K562 (cell line): ENCODE results near the gene IL10RB. TPM values are rescaled to one million over a fixed set of nuclear protein-coding genes. Genes with fewer than 3 reads are reported as not detected.
A peak's percentile ranks its signal among the peaks of the same experiment; 100 is the strongest.

Experiments
- ADNP ChIP-seq: fragments of 200-800 bp; sonication (Bioruptor generic); IDR thresholded peaks from 2 replicates; pipeline ENCODE4 v1.6.1; 2016; ENCODE audit warnings: missing genetic modification characterization, missing compliant biosample characterization
- BCL6 ChIP-seq: fragments of 250-450 bp; sonication (Bioruptor Pico); IDR thresholded peaks from 2 replicates; pipeline ENCODE4 v1.4.0; 2020
- BHLHE40 ChIP-seq: IDR thresholded peaks from 2 replicates; pipeline ENCODE4 v1.6.1; 2011; ENCODE audit warnings: low read length, improper control_type of control experiment
- CBX2 ChIP-seq: fragments of 200-600 bp; sonication (generic); IDR thresholded peaks from one replicate; pipeline ENCODE4 v1.6.1; 2012; ENCODE audit warnings: mild to moderate bottlenecking, low read length, inconsistent platforms; ENCODE audit not compliant: insufficient read depth, poor library complexity, severe bottlenecking
- CTCFL ChIP-seq: IDR thresholded peaks from 2 replicates; pipeline ENCODE4 v1.6.1; 2011; ENCODE audit warnings: borderline replicate concordance, low read depth, mild to moderate bottlenecking, moderate library complexity, low read length; ENCODE audit not compliant: insufficient read depth, poor library complexity, severe bottlenecking
- DNMT1 ChIP-seq: fragments of 450-650 bp; IDR thresholded peaks from 2 replicates; pipeline ENCODE4 v1.6.1; 2016; ENCODE audit warnings: antibody characterized with exemption, mild to moderate bottlenecking
- E2F6 ChIP-seq, 2 experiments: IDR thresholded peaks; 2 replicates each; pipeline ENCODE4 v1.6.1; 2011; ENCODE audit warnings: borderline replicate concordance in 1 of 2, control low read depth in 1 of 2, low read depth in 1 of 2, low read length in 1 of 2, mild to moderate bottlenecking in 1 of 2, mixed read lengths in 1 of 2, moderate library complexity in 1 of 2; ENCODE audit not compliant: insufficient read depth in 1 of 2, insufficient read length in 1 of 2, poor library complexity in 1 of 2, severe bottlenecking in 1 of 2; ENCODE audit errors: extremely low read depth in 1 of 2
- ELF2 ChIP-seq: fragments of 250-450 bp; sonication (Bioruptor Pico); IDR thresholded peaks from 2 replicates; pipeline ENCODE4 v1.5.0; 2021; ENCODE audit warnings: mild to moderate bottlenecking
- EZH2 ChIP-seq: IDR thresholded peaks from 2 replicates; pipeline ENCODE4 v1.6.1; 2012; ENCODE audit warnings: low read depth, mild to moderate bottlenecking, inconsistent platforms, low read length, borderline replicate concordance
- KAT7 ChIP-seq: sonication (generic); formaldehyde crosslinking; IDR thresholded peaks from 2 replicates; pipeline ENCODE4 v1.8.0; 2022; ENCODE audit warnings: missing genetic modification reagents, mild to moderate bottlenecking, borderline replicate concordance
- KLF13 ChIP-seq: fragments of 450-650 bp; IDR thresholded peaks from 2 replicates; pipeline ENCODE4 v1.6.1; 2016; ENCODE audit warnings: missing genetic modification characterization, low read depth, mild to moderate bottlenecking, missing compliant biosample characterization, moderate library complexity, borderline replicate concordance
- MED1 ChIP-seq: sonication (generic); formaldehyde crosslinking; IDR thresholded peaks from 2 replicates; pipeline ENCODE4 v1.8.1; 2023; ENCODE audit warnings: missing genetic modification reagents, borderline replicate concordance
- MYBL2 ChIP-seq, 2 experiments: fragments of 450-650 bp in 1 of 2; sonication (generic) in 1 of 2; formaldehyde crosslinking in 1 of 2; IDR thresholded peaks; 2 replicates each; pipeline versions ENCODE4 v1.6.1 to v1.8.1; 2017 to 2022; ENCODE audit warnings: borderline replicate concordance in 1 of 2, inconsistent platforms in 1 of 2, low read depth in 1 of 2, mild to moderate bottlenecking in 1 of 2, missing genetic modification reagents in 1 of 2, moderate library complexity in 1 of 2
- NELFE ChIP-seq: IDR thresholded peaks from 2 replicates; pipeline ENCODE4 v1.6.1; 2011; ENCODE audit warnings: mild to moderate bottlenecking; ENCODE audit not compliant: insufficient read depth, insufficient read length
- NEUROD1 ChIP-seq: fragments of 150-350 bp; IDR thresholded peaks from 2 replicates; pipeline ENCODE4 v1.6.1; 2014; ENCODE audit warnings: borderline replicate concordance, low read length, low read depth; ENCODE audit not compliant: partially characterized antibody
- NFXL1 ChIP-seq: fragments of 450-650 bp; formaldehyde crosslinking; IDR thresholded peaks from 2 replicates; pipeline ENCODE4 v1.4.0; 2021; ENCODE audit warnings: mild to moderate bottlenecking
- POLR2B ChIP-seq: fragments of 450-650 bp; IDR thresholded peaks from 2 replicates; pipeline ENCODE4 v1.6.1; 2018; ENCODE audit warnings: low read depth; ENCODE audit not compliant: partially characterized antibody
- RBM14 ChIP-seq: fragments of 200-400 bp; formaldehyde crosslinking; IDR thresholded peaks from 2 replicates; pipeline ENCODE4 v1.6.1; 2018; ENCODE audit warnings: low read depth, mild to moderate bottlenecking, low read length, moderate library complexity, borderline replicate concordance; ENCODE audit not compliant: insufficient read depth
- SMAD1 ChIP-seq: fragments of 150-350 bp; IDR thresholded peaks from 2 replicates; pipeline ENCODE4 v1.6.1; 2014; ENCODE audit warnings: low read length, low read depth; ENCODE audit not compliant: partially characterized antibody
- SRSF1 ChIP-seq: fragments of 200-400 bp; formaldehyde crosslinking; IDR thresholded peaks from 2 replicates; pipeline ENCODE4 v1.6.1; 2017; ENCODE audit warnings: mild to moderate bottlenecking, low read depth, low read length, moderate library complexity
- TOE1 ChIP-seq, 2 experiments: fragments of 450-650 bp in 1 of 2; sonication (generic) in 1 of 2; formaldehyde crosslinking in 1 of 2; IDR thresholded peaks; 2 replicates each; pipeline versions ENCODE4 v1.7.1 to v1.8.0; 2016 to 2022; ENCODE audit warnings: borderline replicate concordance in 2 of 2, mild to moderate bottlenecking in 2 of 2, antibody characterized with exemption in 1 of 2, inconsistent platforms in 1 of 2, low read depth in 1 of 2, missing genetic modification reagents in 1 of 2, moderate library complexity in 1 of 2
- XRCC5 ChIP-seq: fragments of 200-400 bp; formaldehyde crosslinking; IDR thresholded peaks from 2 replicates; pipeline ENCODE4 v1.6.1; 2017; ENCODE audit warnings: low read depth, mild to moderate bottlenecking, low read length
- ZNF431 ChIP-seq: sonication (generic); formaldehyde crosslinking; IDR thresholded peaks from 2 replicates; pipeline ENCODE4 v1.8.0; 2022; ENCODE audit warnings: mild to moderate bottlenecking, missing genetic modification reagents
- polyA plus RNA-seq, 8 experiments: library from polyadenylated mRNA; depleted of rRNA in 4 of 8; stranded (reverse) in 5 of 8; unstranded in 3 of 8; fragments of >200 nt; fragmentation: Nextera tagmentation in 2 of 8; fragmentation: Illumina TruSeq in 1 of 8; extraction: Ambion mirVana in 2 of 8; extraction: Trizol in 1 of 8; gene quantifications; 2 replicates each; pipeline versions ENCODE4 v1.2.1 to v1.2.3, GENCODE V29; 2011 to 2014; ENCODE audit warnings: inconsistent platforms in 1 of 8, missing spikeins in 1 of 8
- total RNA-seq, 7 experiments: library from RNA; depleted of rRNA in 6 of 7; stranded (reverse); fragments of >200 nt in 6 of 7; fragmentation: Illumina TruSeq in 2 of 7; extraction: Trizol in 2 of 7; gene quantifications; 2 replicates each; pipeline versions ENCODE4 v1.2.1 to v1.2.3, GENCODE V29; 2011 to 2021; ENCODE audit warnings: low replicate concordance in 1 of 7

IL10RB gene
- total and polyA plus RNA-seq, 9 of the 15 experiments (the other 6 are each of a cell fraction or from before 2014, with no cell fraction given), result 10.9 to 33.8 (median 23.0) TPM

DNA sequence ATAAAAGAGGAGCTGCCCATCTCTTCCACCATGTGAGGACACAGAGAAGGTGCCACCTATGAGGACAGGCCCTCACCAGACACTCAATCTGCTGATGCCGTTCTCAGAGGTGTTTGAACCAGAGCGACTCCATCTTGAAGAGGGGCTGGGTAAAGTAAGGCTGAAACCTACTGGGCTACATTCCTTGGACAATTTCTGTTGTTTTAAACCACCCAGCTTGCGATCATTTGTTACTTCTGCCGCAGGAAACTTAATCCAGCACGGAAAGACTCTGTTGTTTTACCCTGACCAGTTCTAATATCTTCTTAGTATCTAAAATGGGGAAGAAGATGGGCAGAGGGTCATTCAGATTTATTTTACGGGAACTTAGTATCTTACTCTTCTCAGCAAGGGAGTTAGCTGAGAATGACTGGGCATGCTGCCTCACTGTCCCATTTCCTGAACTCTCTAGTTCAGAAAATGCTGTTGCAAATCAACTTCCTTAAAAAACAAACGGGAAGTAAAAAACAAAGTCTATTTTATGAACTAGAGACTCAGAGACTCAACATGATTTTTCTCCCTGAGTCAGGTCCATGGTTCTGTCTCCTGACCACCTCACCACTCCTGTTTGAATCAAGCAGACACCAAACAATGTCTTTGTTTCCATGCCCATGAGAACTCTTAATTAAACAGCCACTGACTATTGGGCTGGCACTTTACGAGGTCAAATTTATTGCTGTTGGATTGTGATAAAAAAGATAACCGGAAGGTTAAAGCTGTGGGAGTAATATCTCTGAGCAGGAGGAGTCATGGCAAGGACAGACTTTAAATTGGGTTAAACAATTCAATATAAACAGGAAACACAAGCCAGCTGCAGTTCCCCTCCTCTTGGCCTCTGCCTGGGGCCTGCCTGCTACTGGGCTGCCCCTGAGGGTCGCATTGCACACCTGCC, 34.8 kb downstream of the IL10RB start (continued):
- TF ChIP-seq MYBL2 (IDR thresholded peaks at IDR 0.05; ENCODE audit: low read depth) (no peak), MYBL2 (CRISPR knock-in tag; IDR thresholded peaks at IDR 0.05; ENCODE audit: borderline replicate concordance) (no peak), TOE1 (IDR thresholded peaks at IDR 0.05; ENCODE audit: borderline replicate concordance) (no peak), TOE1 (CRISPR knock-in tag; IDR thresholded peaks at IDR 0.05; ENCODE audit: borderline replicate concordance, low read depth) (no peak), CBX2 (no peak), BCL6 (CRISPR knock-in tag) (peak; percentile 94), KLF13 (peak; percentile 81; the same call in 1 of the 2 replicates), ZNF431 (CRISPR knock-in tag) (no peak), BHLHE40 (no peak), NFXL1 (peak; percentile 91), KAT7 (CRISPR knock-in tag) (no peak), POLR2B (no peak), CTCFL (no peak), SRSF1 (no peak), NELFE (no peak), MED1 (CRISPR knock-in tag) (no peak), E2F6 (IDR thresholded peaks at IDR 0.05; ENCODE audit: borderline replicate concordance in 1 of 2, extremely low read depth in 1 of 2, insufficient read depth in 1 of 2, insufficient read length in 1 of 2, low read depth in 1 of 2, low read length in 1 of 2, poor library complexity in 1 of 2, severe bottlenecking in 1 of 2) (no peak), DNMT1 (no peak), XRCC5 (no peak), NEUROD1 (no peak), ELF2 (CRISPR knock-in tag) (peak; percentile 71; the same call in 1 of the 2 replicates), EZH2 (no peak), RBM14 (no peak), SMAD1 (no peak), ADNP (tag) (no peak)
